SJSA1 (cell line): Measurements from ENCODE around the gene CLMN. TPM values are rescaled to one million over a fixed set of nuclear protein-coding genes. Genes with fewer than 3 reads are reported as not detected.

Source experiments
- DNase-seq, 2 experiments: peaks; one replicate each; pipeline ENCODE4 v3.0.0-alpha.2; 2015 to 2020; ENCODE audit warnings: low spot score in 2 of 2, low read depth in 1 of 2
- H3K27ac ChIP-seq: fragments of 250-450 bp; sonication (Bioruptor Pico); 2 replicates; pipeline ENCODE4 v1.5.1; 2020; ENCODE audit warnings: mild to moderate bottlenecking, moderate library complexity
- H3K27me3 ChIP-seq: fragments of 250-450 bp; sonication (Bioruptor Pico); replicated peaks from 2 replicates; pipeline ENCODE4 v1.5.1; 2020; ENCODE audit warnings: mild to moderate bottlenecking, moderate library complexity
- H3K36me3 ChIP-seq: fragments of 250-450 bp; sonication (Bioruptor Pico); 2 replicates; pipeline ENCODE4 v1.5.1; 2020; ENCODE audit warnings: mild to moderate bottlenecking
- H3K4me1 ChIP-seq: fragments of 250-450 bp; sonication (Bioruptor Pico); replicated peaks from 2 replicates; pipeline ENCODE4 v1.6.1; 2021; ENCODE audit warnings: mild to moderate bottlenecking
- H3K4me3 ChIP-seq: fragments of 250-450 bp; sonication (Bioruptor Pico); 2 replicates; pipeline ENCODE4 v1.5.1; 2020; ENCODE audit warnings: mild to moderate bottlenecking
- H3K9me3 ChIP-seq: fragments of 250-450 bp; sonication (Bioruptor Pico); replicated peaks from 2 replicates; pipeline ENCODE4 v1.5.1; 2020; ENCODE audit warnings: mild to moderate bottlenecking
- total RNA-seq: library from RNA; depleted of rRNA; stranded (reverse); fragments of >200 nt; shearing (Covaris generic); gene quantifications from 2 replicates; pipeline ENCODE4 v1.2.3, GENCODE V29; 2014

The CLMN gene
- total RNA-seq, 1 experiment from 2014 or later = 4.7 TPM

- Histone ChIP-seq H3K4me1 (no peaks in the 10 kb centered on the region), H3K36me3 (no peaks in the 10 kb centered on the region), H3K27ac (no peak overlapping the region), H3K4me3 (no peak overlapping the region), H3K27me3 (no peaks in the 10 kb centered on the region), H3K9me3 (no peaks in the 10 kb centered on the region)
- no peak for DNase-seq
Measured at GRCh38 chr14:95337041-95337595, 17.4 kb upstream of the CLMN start.

GRCh38 chr14:95336192-95336760 lies 16.6 kb upstream of the CLMN start:
- Histone ChIP-seq H3K27me3 (no peaks in the 10 kb centered on the region), H3K4me1 (no peaks in the 10 kb centered on the region), H3K27ac (no peak overlapping the region), H3K36me3 (no peaks in the 10 kb centered on the region), H3K4me3 (no peak overlapping the region), H3K9me3 (no peaks in the 10 kb centered on the region)
- DNase-seq = no peak

GRCh38 chr14:95335071-95335470 lies 15.4 kb upstream of the CLMN start:
- DNase-seq = no peak
- Histone ChIP-seq H3K36me3 (no peaks in the 10 kb centered on the region), H3K4me1 (no peaks in the 10 kb centered on the region), H3K4me3 (no peak overlapping the region), H3K27me3 (no peaks in the 10 kb centered on the region), H3K27ac (no peak overlapping the region), H3K9me3 (no peaks in the 10 kb centered on the region)

- Histone ChIP-seq H3K27ac (no peak overlapping the region), H3K9me3 (no peaks in the 10 kb centered on the region), H3K4me3 (no peak overlapping the region), H3K27me3 (no peaks in the 10 kb centered on the region), H3K4me1 (no peaks in the 10 kb centered on the region), H3K36me3 (no peaks in the 10 kb centered on the region)
- DNase-seq = no peak
Measured at GRCh38 chr14:95334044-95334443, 14.3 kb upstream of the CLMN start.

GRCh38 chr14:95332641-95333040 lies 12.9 kb upstream of the CLMN start:
- Histone ChIP-seq H3K27ac (no peak overlapping the region), H3K4me3 (no peak overlapping the region)

GRCh38 chr14:95331708-95332408 lies 12.2 kb upstream of the CLMN start:
- no peaks in the 10 kb centered on the region for H3K4me1 ChIP-seq
- H3K9me3 ChIP-seq = no peaks in the 10 kb centered on the region
- DNase-seq = no peak
- H3K36me3 ChIP-seq = no peaks in the 10 kb centered on the region
- H3K27me3 ChIP-seq = no peaks in the 10 kb centered on the region
- H3K4me3 ChIP-seq = no peak overlapping the region
- no peak overlapping the region for H3K27ac ChIP-seq

More at GRCh38 chr14:95332641-95333040, 12.9 kb upstream of the CLMN start:
- Histone ChIP-seq H3K27me3 (no peaks in the 10 kb centered on the region), H3K9me3 (no peaks in the 10 kb centered on the region), H3K36me3 (no peaks in the 10 kb centered on the region), H3K4me1 (no peaks in the 10 kb centered on the region)
- no peak for DNase-seq

GRCh38 chr14:95330591-95331370 lies 11.1 kb upstream of the CLMN start:
- H3K27ac ChIP-seq = no peak overlapping the region
- no peaks in the 10 kb centered on the region for H3K9me3 ChIP-seq
- H3K27me3 ChIP-seq = no peaks in the 10 kb centered on the region
- H3K36me3 ChIP-seq = no peaks in the 10 kb centered on the region
- no peak for DNase-seq
- H3K4me1 ChIP-seq = no peaks in the 10 kb centered on the region
- H3K4me3 ChIP-seq = no peak overlapping the region

GRCh38 chr14:95329941-95330340 lies 10.2 kb upstream of the CLMN start:
- Histone ChIP-seq H3K27ac (no peak overlapping the region), H3K4me1 (no peaks in the 10 kb centered on the region), H3K9me3 (no peaks in the 10 kb centered on the region), H3K4me3 (no peak overlapping the region), H3K36me3 (no peaks in the 10 kb centered on the region), H3K27me3 (no peaks in the 10 kb centered on the region)
- no peak for DNase-seq

- no peaks in the 10 kb centered on the region for H3K9me3 ChIP-seq
- no peaks in the 10 kb centered on the region for H3K36me3 ChIP-seq
- H3K4me1 ChIP-seq = no peaks in the 10 kb centered on the region
- H3K4me3 ChIP-seq = no peak overlapping the region
- no peak for DNase-seq
- H3K27ac ChIP-seq = no peak overlapping the region
- no peaks in the 10 kb centered on the region for H3K27me3 ChIP-seq
Measured at GRCh38 chr14:95328729-95329503, 9.2 kb upstream of the CLMN start.

GRCh38 chr14:95327558-95328374 lies 8.1 kb upstream of the CLMN start:
- Histone ChIP-seq H3K4me3 (no peak overlapping the region), H3K9me3 (no peaks in the 10 kb centered on the region), H3K4me1 (no peaks in the 10 kb centered on the region), H3K27ac (no peak overlapping the region), H3K27me3 (no peaks in the 10 kb centered on the region), H3K36me3 (no peaks in the 10 kb centered on the region)
- no peak for DNase-seq

GRCh38 chr14:95326987-95327386 lies 7.3 kb upstream of the CLMN start:
- no peak for DNase-seq
- H3K27ac ChIP-seq = no peak overlapping the region
- no peaks in the 10 kb centered on the region for H3K9me3 ChIP-seq
- no peaks in the 10 kb centered on the region for H3K27me3 ChIP-seq
- no peaks in the 10 kb centered on the region for H3K4me1 ChIP-seq
- H3K36me3 ChIP-seq = no peaks in the 10 kb centered on the region
- no peak overlapping the region for H3K4me3 ChIP-seq

GRCh38 chr14:95323917-95324316 lies 4.2 kb upstream of the CLMN start:
- Histone ChIP-seq H3K9me3 (no peaks in the 10 kb centered on the region), H3K4me1 (peaks cover 7% of the 10 kb centered on the region), H3K4me3 (no peak overlapping the region), H3K27me3 (no peaks in the 10 kb centered on the region), H3K36me3 (no peaks in the 10 kb centered on the region), H3K27ac (no peak overlapping the region)
- DNase-seq = no peak

GRCh38 chr14:95323361-95323760 lies 3.7 kb upstream of the CLMN start:
- Histone ChIP-seq H3K27ac (no peak overlapping the region), H3K27me3 (no peaks in the 10 kb centered on the region), H3K9me3 (no peaks in the 10 kb centered on the region), H3K4me3 (no peak overlapping the region), H3K4me1 (peaks cover 8% of the 10 kb centered on the region), H3K36me3 (no peaks in the 10 kb centered on the region)
- no peak for DNase-seq
